Kidney epithelial cell (primary cell): Measurements from ENCODE around the gene ABCC8. TPM values are rescaled to one million over a fixed set of nuclear protein-coding genes. Genes with fewer than 3 reads are reported as not detected.

ENCODE experiments used
- DNase-seq: peaks from one replicate; pipeline ENCODE4 v3.0.0-alpha.2; 2010; ENCODE audit warnings: low read depth
- H3K27me3 ChIP-seq: 2 replicates; pipeline ENCODE4 v1.6.0; 2011; ENCODE audit warnings: low read length; ENCODE audit not compliant: control insufficient read depth, insufficient read depth
- H3K36me3 ChIP-seq: 2 replicates; pipeline ENCODE4 v1.5.1; 2011; ENCODE audit warnings: low read length; ENCODE audit not compliant: control insufficient read depth, insufficient read depth
- H3K4me3 ChIP-seq: 2 replicates; pipeline ENCODE4 v1.5.1; 2011; ENCODE audit warnings: low read depth, mild to moderate bottlenecking, control low read depth, low read length
- CTCF ChIP-seq: IDR thresholded peaks from 2 replicates; pipeline ENCODE4 v1.5.1; 2011; ENCODE audit warnings: mild to moderate bottlenecking, moderate library complexity, low read length, control low read depth, inconsistent platforms; ENCODE audit not compliant: insufficient read depth, poor library complexity, severe bottlenecking
- total RNA-seq: library from RNA; depleted of rRNA; stranded (reverse); fragments of >200 nt; gene quantifications from 2 replicates; pipeline ENCODE4 v1.2.3, GENCODE V29; 2015

Gene ABCC8
- total RNA-seq, 1 donor from 2014 or later = not detected

- no peak for TF ChIP-seq CTCF
- Histone ChIP-seq H3K4me3 (no peak overlapping the region), H3K27me3 (no peaks in the 10 kb centered on the region), H3K36me3 (no peaks in the 10 kb centered on the region)
- no peak for DNase-seq
These were observed 34.0 kb upstream of the ABCC8 start for GRCh38 chr11:17510507-17511206.

GRCh38 chr11:17508791-17509190 is 32.1 kb upstream of the ABCC8 start:
- Histone ChIP-seq H3K36me3 (no peaks in the 10 kb centered on the region), H3K27me3 (no peaks in the 10 kb centered on the region), H3K4me3 (no peak overlapping the region)
- DNase-seq = no peak
- TF ChIP-seq CTCF = no peak

GRCh38 chr11:17508306-17508705 is 31.7 kb upstream of the ABCC8 start:
- no peak for TF ChIP-seq CTCF
- Histone ChIP-seq H3K36me3 (no peaks in the 10 kb centered on the region), H3K4me3 (no peak overlapping the region), H3K27me3 (no peaks in the 10 kb centered on the region)
- peak; percentile 26 for DNase-seq

DNA sequence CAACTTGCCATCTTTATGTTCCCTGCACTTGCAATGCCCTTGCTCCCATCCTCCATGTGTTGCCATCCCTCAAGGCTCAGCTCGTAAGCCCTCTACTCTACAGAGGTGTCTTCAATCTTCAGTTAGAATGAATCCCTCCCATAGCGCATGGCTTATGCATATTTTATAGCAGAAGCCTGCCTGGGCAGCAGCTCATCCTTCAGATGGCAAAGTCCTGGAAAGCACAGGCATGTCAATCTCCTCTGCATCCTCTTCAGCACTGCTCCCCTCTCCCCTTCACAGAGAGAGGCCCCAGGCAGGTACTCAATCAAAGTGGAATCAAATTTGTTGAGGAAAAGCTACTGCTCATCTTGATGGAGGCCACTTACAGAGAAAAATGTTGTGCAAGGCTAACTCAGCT is 31.1 kb upstream of the ABCC8 start:
- TF ChIP-seq CTCF = no peak
- no peak for DNase-seq
- Histone ChIP-seq H3K36me3 (no peaks in the 10 kb centered on the region), H3K4me3 (no peak overlapping the region), H3K27me3 (no peaks in the 10 kb centered on the region)

GRCh38 chr11:17506942-17507341 is 30.3 kb upstream of the ABCC8 start:
- no peak for DNase-seq
- H3K27me3 ChIP-seq = no peaks in the 10 kb centered on the region
- H3K36me3 ChIP-seq = no peaks in the 10 kb centered on the region
- no peak overlapping the region for H3K4me3 ChIP-seq
- no peak for TF ChIP-seq CTCF

- DNase-seq = no peak
- no peak overlapping the region for H3K4me3 ChIP-seq
- no peaks in the 10 kb centered on the region for H3K36me3 ChIP-seq
- no peak for TF ChIP-seq CTCF
- H3K27me3 ChIP-seq = no peaks in the 10 kb centered on the region
These were observed 29.7 kb upstream of the ABCC8 start for GRCh38 chr11:17506314-17506713.
